Endothelial cell (in vitro differentiated cells): ENCODE measurements around the gene RERE. TPM values are rescaled to one million over a fixed set of nuclear protein-coding genes. Genes with fewer than 3 reads are reported as not detected.

ENCODE experiments used
- DNase-seq: peaks from one replicate; pipeline ENCODE4 v3.0.0; 2021; ENCODE audit warnings: low spot score
- H3K27ac Mint-ChIP-seq: one replicate; pipeline ENCODE4 v1.8.0; 2021; ENCODE audit warnings: mixed read lengths, inconsistent platforms; ENCODE audit not compliant: unreplicated experiment
- H3K27me3 Mint-ChIP-seq: one replicate; pipeline ENCODE4 v1.8.0; 2021; ENCODE audit warnings: mild to moderate bottlenecking, moderate library complexity, mixed read lengths, inconsistent platforms; ENCODE audit not compliant: unreplicated experiment
- H3K36me3 Mint-ChIP-seq: one replicate; pipeline ENCODE4 v1.8.0; 2021; ENCODE audit warnings: mild to moderate bottlenecking, low read depth, mixed read lengths, inconsistent platforms; ENCODE audit not compliant: unreplicated experiment
- H3K4me1 Mint-ChIP-seq: one replicate; pipeline ENCODE4 v1.8.0; 2021; ENCODE audit warnings: mild to moderate bottlenecking, mixed read lengths, inconsistent platforms; ENCODE audit not compliant: unreplicated experiment
- H3K4me3 Mint-ChIP-seq: one replicate; pipeline ENCODE4 v1.8.0; 2021; ENCODE audit warnings: mild to moderate bottlenecking, mixed read lengths, inconsistent platforms; ENCODE audit not compliant: unreplicated experiment
- H3K9me3 Mint-ChIP-seq: one replicate; pipeline ENCODE4 v1.8.0; 2021; ENCODE audit warnings: mixed read lengths, inconsistent platforms; ENCODE audit not compliant: unreplicated experiment
- CTCF ChIP-seq: fragments of 200-600 bp; sonication (generic); IDR thresholded peaks from one replicate; pipeline ENCODE4 v1.5.0; 2021; ENCODE audit warnings: antibody characterized with exemption; ENCODE audit not compliant: unreplicated experiment
- total RNA-seq: library from RNA; stranded (reverse); fragmentation: NEBNext Ultra II Directional; extraction: Animal tissue kit (Norgen Biotek cat#: 25700); gene quantifications from one replicate; pipeline ENCODE4 v1.2.1, GENCODE V29; 2021; ENCODE audit not compliant: unreplicated experiment

RERE gene
- total RNA-seq, 1 donor from 2014 or later: 115 TPM

GRCh38 chr1:8651962-8652361 is 165.5 kb downstream of the RERE start:
- Mint-ChIP-seq H3K9me3 (no peaks in the 10 kb centered on the region), H3K4me3 (no peak overlapping the region), H3K27ac (peak overlapping the region; percentile 36), H3K27me3 (no peaks in the 10 kb centered on the region), H3K4me1 (peaks cover 24% of the 10 kb centered on the region), H3K36me3 (peaks cover 9% of the 10 kb centered on the region)
- no peak for TF ChIP-seq CTCF
- DNase-seq: no peak

GRCh38 chr1:8651236-8651890 is 166.1 kb downstream of the RERE start:
- no peak for TF ChIP-seq CTCF
- H3K4me1 Mint-ChIP-seq: peaks cover 24% of the 10 kb centered on the region
- H3K27ac Mint-ChIP-seq: peak overlapping the region; percentile 52
- no peak overlapping the region for H3K4me3 Mint-ChIP-seq
- H3K36me3 Mint-ChIP-seq: peaks cover 9% of the 10 kb centered on the region
- H3K9me3 Mint-ChIP-seq: no peaks in the 10 kb centered on the region
- no peaks in the 10 kb centered on the region for H3K27me3 Mint-ChIP-seq
- DNase-seq: no peak

- Mint-ChIP-seq H3K27ac (no peak overlapping the region), H3K9me3 (no peaks in the 10 kb centered on the region), H3K4me1 (peaks cover 24% of the 10 kb centered on the region), H3K27me3 (no peaks in the 10 kb centered on the region), H3K4me3 (no peak overlapping the region), H3K36me3 (no peaks in the 10 kb centered on the region)
- no peak for DNase-seq
- TF ChIP-seq CTCF: no peak
Observed at GRCh38 chr1:8649875-8650274, 167.6 kb downstream of the RERE start.

GRCh38 chr1:8649027-8649426 is 168.4 kb downstream of the RERE start:
- no peak overlapping the region for H3K27ac Mint-ChIP-seq
- peaks cover 24% of the 10 kb centered on the region for H3K4me1 Mint-ChIP-seq
- H3K4me3 Mint-ChIP-seq: no peak overlapping the region
- H3K9me3 Mint-ChIP-seq: no peaks in the 10 kb centered on the region
- DNase-seq: no peak
- no peaks in the 10 kb centered on the region for H3K27me3 Mint-ChIP-seq
- H3K36me3 Mint-ChIP-seq: no peaks in the 10 kb centered on the region
- no peak for TF ChIP-seq CTCF

- no peaks in the 10 kb centered on the region for H3K36me3 Mint-ChIP-seq
- TF ChIP-seq CTCF: no peak
- no peak overlapping the region for H3K4me3 Mint-ChIP-seq
- no peak overlapping the region for H3K27ac Mint-ChIP-seq
- no peaks in the 10 kb centered on the region for H3K9me3 Mint-ChIP-seq
- no peaks in the 10 kb centered on the region for H3K27me3 Mint-ChIP-seq
- no peak for DNase-seq
- H3K4me1 Mint-ChIP-seq: peaks cover 13% of the 10 kb centered on the region
Observed at GRCh38 chr1:8646996-8647395, 170.4 kb downstream of the RERE start.
